A673 (cell line): Measurements from ENCODE around the gene LHFPL6.

Experiments
- CTCF ChIP-seq: fragments of 300-800, 200-600 bp; sonication (generic); conservative IDR thresholded peaks from 2 replicates; pipeline ENCODE4 v1.5.1; 2017; ENCODE audit warnings: low read depth, mild to moderate bottlenecking, antibody characterized with exemption, low read length, moderate library complexity, mixed read lengths
- EZH2 ChIP-seq: fragments of 200-600 bp; sonication (generic); IDR thresholded peaks from 2 replicates; pipeline ENCODE4 v1.6.1; 2017; ENCODE audit warnings: borderline replicate concordance, low read depth, mild to moderate bottlenecking, mixed read lengths, antibody characterized with exemption, low read length; ENCODE audit not compliant: poor library complexity, severe bottlenecking

- TF ChIP-seq CTCF (no peak), EZH2 (no peak)
Observed at GRCh38 chr13:39515224-39515714, 87.7 kb downstream of the LHFPL6 start.
